HepG2 (cell line): ENCODE data around the gene HCFC1R1.

Experiments used
- CCAR2 ChIP-seq: fragments of 200-400 bp; formaldehyde crosslinking; optimal IDR thresholded peaks from 2 replicates; pipeline ENCODE3; 2018; ENCODE audit warnings: low read depth, mild to moderate bottlenecking, low read length, moderate library complexity
- ESRRA ChIP-seq: sonication (generic); formaldehyde crosslinking; IDR thresholded peaks from 2 replicates; pipeline ENCODE4 v1.5.1; 2020; ENCODE audit warnings: mild to moderate bottlenecking, low read depth, missing genetic modification reagents
- GABPB1 ChIP-seq: IDR thresholded peaks from 2 replicates; pipeline ENCODE4 v1.6.1; 2016; ENCODE audit warnings: mild to moderate bottlenecking, missing genetic modification reagents, moderate library complexity, missing compliant biosample characterization
- HDAC2 ChIP-seq: sonication (generic); formaldehyde crosslinking; IDR thresholded peaks from 2 replicates; pipeline ENCODE4 v1.4.0; 2020; ENCODE audit warnings: missing genetic modification reagents
- HOXA9 ChIP-seq: sonication (generic); formaldehyde crosslinking; IDR thresholded peaks from 2 replicates; pipeline ENCODE4 v1.8.1; 2022; ENCODE audit warnings: missing genetic modification reagents, mild to moderate bottlenecking, moderate library complexity, borderline replicate concordance
- MXI1 ChIP-seq: IDR thresholded peaks from 3 replicates; pipeline ENCODE4 v1.6.1; 2012; ENCODE audit warnings: low read depth, low read length, inconsistent platforms, borderline replicate concordance
- NCOA2 ChIP-seq: sonication (generic); formaldehyde crosslinking; IDR thresholded peaks from 2 replicates; pipeline ENCODE4 v1.8.0; 2022; ENCODE audit warnings: inconsistent platforms
- ZNF121 ChIP-seq: sonication (generic); formaldehyde crosslinking; IDR thresholded peaks from 2 replicates; pipeline ENCODE4 v1.5.0; 2020; ENCODE audit warnings: mild to moderate bottlenecking, missing genetic modification reagents
- ZNF317 ChIP-seq: sonication (generic); formaldehyde crosslinking; IDR thresholded peaks from 2 replicates; pipeline ENCODE4 v1.5.0; 2020; ENCODE audit warnings: mild to moderate bottlenecking, missing genetic modification reagents
- TF ChIP-seq, protein P1 (sequence below): sonication (generic); formaldehyde crosslinking; IDR thresholded peaks from 2 replicates; pipeline ENCODE4 v1.4.0; 2020; ENCODE audit warnings: mild to moderate bottlenecking, low read depth, missing genetic modification reagents
- TF ChIP-seq, protein P2 (sequence below): sonication (generic); formaldehyde crosslinking; IDR thresholded peaks from 2 replicates; pipeline ENCODE4 v1.4.0; 2020; ENCODE audit warnings: mild to moderate bottlenecking, missing genetic modification reagents
- TF ChIP-seq, protein P3 (sequence below): sonication (generic); formaldehyde crosslinking; IDR thresholded peaks from 2 replicates; pipeline ENCODE4 v1.5.0; 2020; ENCODE audit warnings: mild to moderate bottlenecking, missing genetic modification reagents, moderate library complexity
- TF ChIP-seq, protein P4 (sequence below): sonication (generic); formaldehyde crosslinking; IDR thresholded peaks from 2 replicates; pipeline ENCODE4 v1.4.0; 2020; ENCODE audit warnings: missing genetic modification reagents

DNA sequence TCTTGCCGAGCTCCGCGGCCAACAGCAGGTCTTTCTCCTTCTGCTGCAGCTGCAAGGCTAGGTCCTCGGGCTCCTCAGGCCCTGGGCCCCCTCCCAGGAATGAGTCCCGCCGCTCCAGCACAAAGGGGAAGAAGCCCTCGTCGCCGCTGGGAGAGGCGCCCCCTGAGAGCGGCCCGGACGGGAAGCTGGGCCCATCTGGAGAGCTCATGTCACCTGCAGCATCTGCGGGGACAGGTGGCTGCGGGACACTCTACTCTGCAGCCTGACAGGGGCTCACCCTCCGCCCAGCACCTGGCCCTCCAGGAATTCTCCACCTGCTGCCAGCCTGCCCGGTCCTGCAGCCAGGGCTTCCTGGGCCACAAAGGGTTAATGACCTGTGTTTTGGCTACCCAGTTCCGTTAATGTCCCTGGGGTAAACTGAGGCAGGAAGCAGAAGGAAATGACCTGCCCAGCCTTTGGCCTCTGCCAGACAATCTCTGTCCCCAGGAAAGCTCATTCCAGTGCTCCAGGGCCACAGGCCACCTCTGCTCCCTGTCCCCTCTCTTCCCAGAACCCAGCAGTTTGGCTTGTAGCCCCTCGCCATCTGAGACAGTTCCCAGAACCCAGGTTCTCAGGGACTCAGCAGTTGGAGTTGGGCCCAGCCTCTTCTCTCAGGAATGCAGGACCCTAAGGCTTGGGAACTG lies 11.7 kb upstream of the HCFC1R1 start:
- TF ChIP-seq MXI1 = no peak
- TF ChIP-seq NCOA2 (CRISPR knock-in tag) = no peak
- no peak for TF ChIP-seq ZNF317 (CRISPR knock-in tag)
- TF ChIP-seq GABPB1 (CRISPR knock-in tag) = no peak
- TF ChIP-seq HDAC2 (CRISPR knock-in tag) = no peak
- TF ChIP-seq HOXA9 (CRISPR knock-in tag) = no peak
- no peak for TF ChIP-seq ZNF121
- no peak for TF ChIP-seq CCAR2
- no peak for TF ChIP-seq ESRRA (CRISPR knock-in tag)
- TF ChIP-seq, protein P1, sequence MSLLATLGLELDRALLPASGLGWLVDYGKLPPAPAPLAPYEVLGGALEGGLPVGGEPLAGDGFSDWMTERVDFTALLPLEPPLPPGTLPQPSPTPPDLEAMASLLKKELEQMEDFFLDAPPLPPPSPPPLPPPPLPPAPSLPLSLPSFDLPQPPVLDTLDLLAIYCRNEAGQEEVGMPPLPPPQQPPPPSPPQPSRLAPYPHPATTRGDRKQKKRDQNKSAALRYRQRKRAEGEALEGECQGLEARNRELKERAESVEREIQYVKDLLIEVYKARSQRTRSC (CRISPR knock-in tag) = no peak
- TF ChIP-seq, protein P2, sequence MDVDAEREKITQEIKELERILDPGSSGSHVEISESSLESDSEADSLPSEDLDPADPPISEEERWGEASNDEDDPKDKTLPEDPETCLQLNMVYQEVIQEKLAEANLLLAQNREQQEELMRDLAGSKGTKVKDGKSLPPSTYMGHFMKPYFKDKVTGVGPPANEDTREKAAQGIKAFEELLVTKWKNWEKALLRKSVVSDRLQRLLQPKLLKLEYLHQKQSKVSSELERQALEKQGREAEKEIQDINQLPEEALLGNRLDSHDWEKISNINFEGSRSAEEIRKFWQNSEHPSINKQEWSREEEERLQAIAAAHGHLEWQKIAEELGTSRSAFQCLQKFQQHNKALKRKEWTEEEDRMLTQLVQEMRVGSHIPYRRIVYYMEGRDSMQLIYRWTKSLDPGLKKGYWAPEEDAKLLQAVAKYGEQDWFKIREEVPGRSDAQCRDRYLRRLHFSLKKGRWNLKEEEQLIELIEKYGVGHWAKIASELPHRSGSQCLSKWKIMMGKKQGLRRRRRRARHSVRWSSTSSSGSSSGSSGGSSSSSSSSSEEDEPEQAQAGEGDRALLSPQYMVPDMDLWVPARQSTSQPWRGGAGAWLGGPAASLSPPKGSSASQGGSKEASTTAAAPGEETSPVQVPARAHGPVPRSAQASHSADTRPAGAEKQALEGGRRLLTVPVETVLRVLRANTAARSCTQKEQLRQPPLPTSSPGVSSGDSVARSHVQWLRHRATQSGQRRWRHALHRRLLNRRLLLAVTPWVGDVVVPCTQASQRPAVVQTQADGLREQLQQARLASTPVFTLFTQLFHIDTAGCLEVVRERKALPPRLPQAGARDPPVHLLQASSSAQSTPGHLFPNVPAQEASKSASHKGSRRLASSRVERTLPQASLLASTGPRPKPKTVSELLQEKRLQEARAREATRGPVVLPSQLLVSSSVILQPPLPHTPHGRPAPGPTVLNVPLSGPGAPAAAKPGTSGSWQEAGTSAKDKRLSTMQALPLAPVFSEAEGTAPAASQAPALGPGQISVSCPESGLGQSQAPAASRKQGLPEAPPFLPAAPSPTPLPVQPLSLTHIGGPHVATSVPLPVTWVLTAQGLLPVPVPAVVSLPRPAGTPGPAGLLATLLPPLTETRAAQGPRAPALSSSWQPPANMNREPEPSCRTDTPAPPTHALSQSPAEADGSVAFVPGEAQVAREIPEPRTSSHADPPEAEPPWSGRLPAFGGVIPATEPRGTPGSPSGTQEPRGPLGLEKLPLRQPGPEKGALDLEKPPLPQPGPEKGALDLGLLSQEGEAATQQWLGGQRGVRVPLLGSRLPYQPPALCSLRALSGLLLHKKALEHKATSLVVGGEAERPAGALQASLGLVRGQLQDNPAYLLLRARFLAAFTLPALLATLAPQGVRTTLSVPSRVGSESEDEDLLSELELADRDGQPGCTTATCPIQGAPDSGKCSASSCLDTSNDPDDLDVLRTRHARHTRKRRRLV (CRISPR knock-in tag) = no peak
- TF ChIP-seq, protein P3, sequence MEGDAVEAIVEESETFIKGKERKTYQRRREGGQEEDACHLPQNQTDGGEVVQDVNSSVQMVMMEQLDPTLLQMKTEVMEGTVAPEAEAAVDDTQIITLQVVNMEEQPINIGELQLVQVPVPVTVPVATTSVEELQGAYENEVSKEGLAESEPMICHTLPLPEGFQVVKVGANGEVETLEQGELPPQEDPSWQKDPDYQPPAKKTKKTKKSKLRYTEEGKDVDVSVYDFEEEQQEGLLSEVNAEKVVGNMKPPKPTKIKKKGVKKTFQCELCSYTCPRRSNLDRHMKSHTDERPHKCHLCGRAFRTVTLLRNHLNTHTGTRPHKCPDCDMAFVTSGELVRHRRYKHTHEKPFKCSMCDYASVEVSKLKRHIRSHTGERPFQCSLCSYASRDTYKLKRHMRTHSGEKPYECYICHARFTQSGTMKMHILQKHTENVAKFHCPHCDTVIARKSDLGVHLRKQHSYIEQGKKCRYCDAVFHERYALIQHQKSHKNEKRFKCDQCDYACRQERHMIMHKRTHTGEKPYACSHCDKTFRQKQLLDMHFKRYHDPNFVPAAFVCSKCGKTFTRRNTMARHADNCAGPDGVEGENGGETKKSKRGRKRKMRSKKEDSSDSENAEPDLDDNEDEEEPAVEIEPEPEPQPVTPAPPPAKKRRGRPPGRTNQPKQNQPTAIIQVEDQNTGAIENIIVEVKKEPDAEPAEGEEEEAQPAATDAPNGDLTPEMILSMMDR (CRISPR knock-in tag) = no peak
- TF ChIP-seq, protein P4, sequence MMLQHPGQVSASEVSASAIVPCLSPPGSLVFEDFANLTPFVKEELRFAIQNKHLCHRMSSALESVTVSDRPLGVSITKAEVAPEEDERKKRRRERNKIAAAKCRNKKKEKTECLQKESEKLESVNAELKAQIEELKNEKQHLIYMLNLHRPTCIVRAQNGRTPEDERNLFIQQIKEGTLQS (CRISPR knock-in tag) = no peak
